Testis (tissue), 3 donors: Measurements from ENCODE around the gene APBB1. TPM values are rescaled to one million over a fixed set of nuclear protein-coding genes. Genes with fewer than 3 reads are reported as not detected.

ENCODE experiments used
- DNase-seq: peaks from one replicate; pipeline ENCODE4 v3.0.0-alpha.2; 2019
- H3K27ac ChIP-seq, 2 donors: fragments of 200-600 bp; sonication (generic); one replicate each; pipeline ENCODE4 v1.5.1; 2019
- H3K27me3 ChIP-seq: fragments of 200-600 bp; sonication (generic); one replicate; pipeline ENCODE4 v1.5.1; 2019
- H3K36me3 ChIP-seq: fragments of 200-600 bp; sonication (generic); one replicate; pipeline ENCODE4 v1.5.1; 2017; ENCODE audit warnings: low read depth; ENCODE audit errors: missing control alignments
- H3K4me1 ChIP-seq: fragments of 200-600 bp; sonication (generic); one replicate; pipeline ENCODE4 v1.5.1; 2019
- H3K4me3 ChIP-seq, 2 donors: fragments of 200-600 bp; sonication (generic); one replicate each; pipeline ENCODE4 v1.5.1; 2017 to 2019
- H3K9me3 ChIP-seq: fragments of 200-600 bp; sonication (generic); one replicate; pipeline ENCODE4 v1.5.1; 2017
- CTCF ChIP-seq, 3 experiments: fragments of 450-650 bp in 2 of 3; fragments of 200-600 bp in 1 of 3; sonication (generic) in 1 of 3; IDR thresholded peaks; one replicate each; pipeline ENCODE4 v1.5.1; 2016 to 2019; ENCODE audit warnings: antibody characterized with exemption in 3 of 3, mild to moderate bottlenecking in 2 of 3, moderate library complexity in 1 of 3
- POLR2A ChIP-seq: fragments of 450-650 bp; IDR thresholded peaks from one replicate; pipeline ENCODE4 v1.6.1; 2017; ENCODE audit warnings: antibody characterized with exemption, mild to moderate bottlenecking, moderate library complexity
- WGBS, 2 donors: methylation state at CpG; one replicate each; pipeline ENCODE4 v1.1.5; 2018; 5-methylcytosine and 5-hydroxymethylcytosine counted together
- intact Hi-C: fragments of 100-400 bp; cut with DNase I; formaldehyde crosslinking; loops from one replicate; pipeline ENCODE4 v1.15.1; 2023; ENCODE audit warnings: low total_unique reads
- polyA plus RNA-seq: library from polyadenylated mRNA; stranded (reverse); fragments of 350-450 nt; fragmentation: Illumina TruSeq; extraction: RNeasy Lipid Tissue Mini Kit (QIAGEN cat#74804); gene quantifications from one replicate; pipeline ENCODE4 v1.2.3, GENCODE V29; 2014; ENCODE audit warnings: low read depth, low replicate concordance; ENCODE audit not compliant: insufficient read depth
- total RNA-seq, 2 donors: library from RNA; depleted of rRNA; stranded (reverse); fragments of >200 nt; gene quantifications; one replicate each; pipeline ENCODE4 v1.2.3, GENCODE V29; 2016

APBB1 gene
- total and polyA plus RNA-seq, 3 donors from 2014 or later: 42.6 to 57.3 (median 43.7) TPM

- intact Hi-C loops: no loop called here
- no peaks in the 10 kb centered on the region for H3K27me3 ChIP-seq
- no peaks in the 10 kb centered on the region for H3K36me3 ChIP-seq
- 90 to 94% methylated on average over 9 to 10 of the region's 10 CpGs for WGBS, 2 donors
- H3K27ac ChIP-seq: no peak overlapping the region
- H3K9me3 ChIP-seq: no peaks in the 10 kb centered on the region
- H3K4me1 ChIP-seq: peaks cover 3% of the 10 kb centered on the region
- DNase-seq: no peak
- H3K4me3 ChIP-seq: no peak overlapping the region
- TF ChIP-seq POLR2A: no peak
- TF ChIP-seq CTCF (IDR thresholded peaks at IDR 0.05): no peak
These were observed 7.3 kb downstream of the APBB1 start for GRCh38 chr11:6411594-6412031.

- Histone ChIP-seq H3K9me3 (no peaks in the 10 kb centered on the region), H3K4me1 (peaks cover 3% of the 10 kb centered on the region), H3K27ac (no peak overlapping the region), H3K27me3 (no peaks in the 10 kb centered on the region), H3K4me3 (no peak overlapping the region), H3K36me3 (no peaks in the 10 kb centered on the region)
- 90 to 91% methylated on average over 16 to 23 of the region's 23 CpGs for WGBS, 2 donors
- no peak for DNase-seq
- TF ChIP-seq CTCF (IDR thresholded peaks at IDR 0.05): no peak
- no peak for TF ChIP-seq POLR2A
- intact Hi-C loops: no loop called here
These were observed 8.0 kb downstream of the APBB1 start for GRCh38 chr11:6410695-6411430.

- 52 to 59% methylated on average over 2 of the region's 2 CpGs for WGBS, 2 donors
- H3K36me3 ChIP-seq: no peaks in the 10 kb centered on the region
- no peaks in the 10 kb centered on the region for H3K27me3 ChIP-seq
- H3K4me3 ChIP-seq: no peak overlapping the region
- TF ChIP-seq CTCF (IDR thresholded peaks at IDR 0.05): no peak
- TF ChIP-seq POLR2A: no peak
- no peak overlapping the region for H3K27ac ChIP-seq
- no peaks in the 10 kb centered on the region for H3K4me1 ChIP-seq
- intact Hi-C loops: no loop called here
- no peaks in the 10 kb centered on the region for H3K9me3 ChIP-seq
- DNase-seq: no peak
These were observed 12.5 kb downstream of the APBB1 start for GRCh38 chr11:6406370-6406769.

- 93 to 97% methylated on average over 6 of the region's 6 CpGs for WGBS, 2 donors
- Histone ChIP-seq H3K27me3 (no peaks in the 10 kb centered on the region), H3K27ac (no peak overlapping the region), H3K9me3 (no peaks in the 10 kb centered on the region), H3K4me3 (no peak overlapping the region), H3K4me1 (no peaks in the 10 kb centered on the region), H3K36me3 (no peaks in the 10 kb centered on the region)
- no peak for DNase-seq
- intact Hi-C loops: no loop called here
- no peak for TF ChIP-seq POLR2A
- no peak for TF ChIP-seq CTCF (IDR thresholded peaks at IDR 0.05)
These were observed 13.0 kb downstream of the APBB1 start for GRCh38 chr11:6405846-6406245.
